B cell (primary cell): ENCODE results near the gene PRRC1. TPM values are rescaled to one million over a fixed set of nuclear protein-coding genes. Genes with fewer than 3 reads are reported as not detected.

Experiments
- ATAC-seq: fragments of 200-7000 bp; cut with Tn5 transposase; one replicate; pipeline ENCODE4 v1.10.0; 2021; ENCODE audit warnings: low read depth, mild to moderate bottlenecking, moderate number of reproducible peaks, moderate library complexity
- CTCF ChIA-PET: fragments of 350-600 bp; sonication (Branson Sonifier 250); formaldehyde crosslinking; loops from one replicate; lab custom pipeline; 2021; ENCODE audit warnings: antibody characterized with exemption, inconsistent platforms; lab: Charles Lee
- POLR2A ChIA-PET: fragments of 350-600 bp; sonication (Branson Sonifier 250); formaldehyde crosslinking; loops from one replicate; lab custom pipeline; 2021; ENCODE audit warnings: antibody characterized with exemption; lab: Charles Lee
- DNase-seq: peaks from one replicate; pipeline ENCODE4 v3.0.0; 2013
- H2AFZ ChIP-seq: 2 replicates; pipeline ENCODE4 v1.6.1; 2012; ENCODE audit warnings: mild to moderate bottlenecking, low read depth, low read length; ENCODE audit not compliant: insufficient read depth, poor library complexity, severe bottlenecking
- H3K27ac ChIP-seq, 2 donors: 1 replicate in 1 of 2; 2 replicates in 1 of 2; pipeline ENCODE4 v1.5.1; 2012 to 2013; ENCODE audit warnings: low read length in 2 of 2, mild to moderate bottlenecking in 2 of 2, moderate library complexity in 1 of 2
- H3K27me3 ChIP-seq, 4 experiments: fragments of 200-600 bp in 1 of 4; sonication (generic) in 1 of 4; replicated peaks in 1 of 4; 1 replicate in 2 of 4; 2 replicates in 2 of 4; pipeline versions ENCODE4 v1.6.1 to v1.7.0; 2013 to 2016; ENCODE audit warnings: low read length in 3 of 4, mild to moderate bottlenecking in 2 of 4, mixed read lengths in 1 of 4, moderate library complexity in 1 of 4; ENCODE audit not compliant: insufficient read depth in 4 of 4, control insufficient read depth in 3 of 4; ENCODE audit errors: control extremely low read depth in 1 of 4
- H3K36me3 ChIP-seq, 2 experiments: replicated peaks in 1 of 2; 1 replicate in 1 of 2; 2 replicates in 1 of 2; pipeline versions ENCODE4 v1.6.1 to v1.7.1; 2013; ENCODE audit warnings: low read length in 1 of 2; ENCODE audit not compliant: insufficient read depth in 2 of 2, control insufficient read depth in 1 of 2; ENCODE audit errors: control extremely low read depth in 1 of 2, extremely low read depth in 1 of 2
- H3K4me1 ChIP-seq, 2 donors: fragments of 200-600 bp in 1 of 2; sonication (generic) in 1 of 2; 1 replicate in 1 of 2; 2 replicates in 1 of 2; pipeline versions ENCODE4 v1.5.1 to v1.6.1; 2013 to 2017; ENCODE audit warnings: low read length in 2 of 2; ENCODE audit not compliant: control insufficient read depth in 2 of 2, insufficient read depth in 2 of 2
- H3K4me2 ChIP-seq: replicated peaks from 2 replicates; pipeline ENCODE3; 2012; ENCODE audit warnings: mild to moderate bottlenecking, low read depth, low read length; ENCODE audit not compliant: poor library complexity, severe bottlenecking
- H3K4me3 ChIP-seq, 5 experiments: fragments of 200-600 bp in 1 of 5; sonication (generic) in 1 of 5; 1 replicate in 3 of 5; 2 replicates in 2 of 5; pipeline versions ENCODE4 v1.5.1 to v1.7.0; 2011 to 2016; ENCODE audit warnings: low read length in 4 of 5, mild to moderate bottlenecking in 4 of 5, low read depth in 2 of 5, control low read depth in 1 of 5, moderate library complexity in 1 of 5; ENCODE audit not compliant: insufficient read depth in 1 of 5; ENCODE audit errors: control extremely low read depth in 1 of 5, extremely low read depth in 1 of 5
- H3K79me2 ChIP-seq: fragments of 200-600 bp; sonication (generic); one replicate; pipeline ENCODE4 v1.6.0; 2016; ENCODE audit warnings: low read length; ENCODE audit not compliant: control insufficient read depth, insufficient read depth
- H3K9ac ChIP-seq: fragments of 200-600 bp; sonication (generic); 2 replicates; pipeline ENCODE4 v1.6.1; 2017; ENCODE audit warnings: mild to moderate bottlenecking, low read length, moderate library complexity
- H3K9me3 ChIP-seq, 3 donors: one replicate each; pipeline versions ENCODE4 v1.6.1 to v1.7.1; 2013; ENCODE audit warnings: low read length in 2 of 3; ENCODE audit not compliant: control insufficient read depth in 2 of 3, insufficient read depth in 1 of 3; ENCODE audit errors: control extremely low read depth in 1 of 3
- H4K20me1 ChIP-seq: 2 replicates; pipeline ENCODE4 v1.6.0; 2012; ENCODE audit warnings: mild to moderate bottlenecking, low read length; ENCODE audit not compliant: insufficient read depth, control insufficient read depth, poor library complexity, severe bottlenecking
- H3K27ac Mint-ChIP-seq: one replicate; pipeline ENCODE4 v1.8.0; 2021; ENCODE audit warnings: mixed read lengths
- H3K27me3 Mint-ChIP-seq: one replicate; pipeline ENCODE4 v1.8.0; 2021; ENCODE audit warnings: mixed read lengths
- H3K4me1 Mint-ChIP-seq: one replicate; pipeline ENCODE4 v1.8.0; 2021; ENCODE audit warnings: mixed read lengths
- H3K4me3 Mint-ChIP-seq: one replicate; pipeline ENCODE4 v1.8.0; 2021; ENCODE audit warnings: mixed read lengths
- H3K9me3 Mint-ChIP-seq: one replicate; pipeline ENCODE4 v1.8.0; 2022; ENCODE audit warnings: mixed read lengths; ENCODE audit not compliant: insufficient read depth
- EZH2 ChIP-seq: IDR thresholded peaks from 2 replicates; pipeline ENCODE4 v1.6.1; 2012; ENCODE audit warnings: borderline replicate concordance, low read depth, mild to moderate bottlenecking, moderate library complexity, low read length; ENCODE audit not compliant: insufficient read depth, poor library complexity, severe bottlenecking
- WGBS: methylation state at CpG from one replicate; pipeline ENCODE4 v1.1.5; 2013; ENCODE audit warnings: missing lambda C conversion rate; ENCODE audit not compliant: insufficient coverage; 5-methylcytosine and 5-hydroxymethylcytosine counted together
- intact Hi-C: fragments of 100-400 bp; cut with micrococcal nuclease; formaldehyde crosslinking; loops from one replicate; pipeline ENCODE4 v1.10.0; 2022
- polyA plus RNA-seq: library from polyadenylated mRNA; depleted of rRNA; stranded (reverse); fragments of >200 nt; gene quantifications from 2 replicates; pipeline ENCODE4 v1.2.3, GENCODE V29; 2012
- total RNA-seq, 2 donors: library from RNA; stranded (reverse); fragments of 120-200 nt in 1 of 2; gene quantifications; 1 replicate in 1 of 2; 2 replicates in 1 of 2; pipeline versions ENCODE4 v1.2.3 to v1.2.4, GENCODE V29; 2013 to 2022
- TF ChIP-seq, protein P1 (sequence below): fragments of 200-600 bp; IDR thresholded peaks from one replicate; pipeline ENCODE4 v1.8.0; 2022; ENCODE audit warnings: antibody characterized with exemption, mild to moderate bottlenecking

The PRRC1 gene
- total and polyA plus RNA-seq, 2 donors (not counting 1 experiment from before 2014, with no cell fraction given), result 9.7 to 35.5 TPM

DNA sequence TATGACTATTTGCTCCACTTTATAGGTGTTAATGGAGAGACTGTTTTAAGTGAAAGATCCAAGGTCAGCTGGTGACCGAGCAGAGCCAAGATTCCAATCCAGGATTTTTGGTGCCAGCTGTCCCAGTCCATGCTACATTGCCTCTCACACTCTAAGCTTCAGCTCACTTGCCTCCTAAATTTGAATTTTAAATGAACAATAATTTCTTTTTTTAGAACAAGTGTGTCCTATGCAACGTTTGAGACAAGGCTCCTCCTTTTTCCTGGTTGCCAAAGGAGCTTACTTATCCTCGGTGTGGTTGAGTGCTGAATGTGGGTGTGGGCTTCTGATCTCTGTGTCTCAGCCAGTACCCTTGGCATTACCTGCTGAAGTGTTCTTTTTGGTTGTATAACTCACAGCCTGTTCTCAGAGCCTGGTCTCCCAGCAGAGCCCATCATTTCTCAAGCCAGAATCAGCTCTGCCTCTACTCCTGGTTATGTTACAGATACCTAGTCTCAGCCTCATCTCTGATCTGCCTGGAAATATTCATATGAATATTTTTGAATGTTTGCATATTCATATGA lies 4.0 kb upstream of the PRRC1 start:
- DNase-seq, result no peak
- intact Hi-C loops, result no loop called here

DNA sequence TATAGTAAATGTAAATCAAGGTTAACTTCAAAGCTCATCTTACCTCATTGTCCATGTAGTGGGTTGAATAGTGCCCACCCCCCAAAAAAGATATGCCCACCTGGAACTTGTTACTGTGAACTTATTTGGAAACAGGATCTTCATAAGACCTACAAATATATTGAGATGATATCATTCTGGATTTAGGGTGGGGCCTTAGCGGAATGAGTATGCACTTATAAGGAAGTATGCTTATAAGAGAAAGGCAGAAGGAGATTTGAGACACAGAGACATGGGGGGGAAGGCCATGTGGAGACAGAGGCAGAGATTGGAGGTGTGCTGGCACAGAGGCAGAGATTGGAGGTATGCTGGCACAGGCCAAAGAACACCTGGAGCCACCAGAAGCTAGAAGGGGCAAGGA lies 2.6 kb upstream of the PRRC1 start:
- no CpG with 5 or more reads among the region's 1 CpG for WGBS
- Histone ChIP-seq H3K27me3 (peaks cover 0 to 9% (median 5%) of the 10 kb centered on the region in 4 experiments), H3K4me2 (no peak overlapping the region), H3K4me3 (no peak overlapping the region), H3K79me2 (peaks cover 27% of the 10 kb centered on the region), H4K20me1 (peaks cover 9% of the 10 kb centered on the region), H2AFZ (no peak overlapping the region), H3K9ac (no peak overlapping the region), H3K27ac (no peak overlapping the region), H3K9me3 (no peaks in the 10 kb centered on the region), H3K36me3 (no peaks in the 10 kb centered on the region), H3K4me1 (peaks cover 12% of the 10 kb centered on the region in 2 donors)
- H3K4me3 Mint-ChIP-seq, result no peak overlapping the region
- DNase-seq (no peak), ATAC-seq (no peak)
- H3K27ac Mint-ChIP-seq, result no peak overlapping the region
- intact Hi-C loops, result loop anchor here (5.0 kb wide), 2 partner anchors 738 to 1577 kb away; partner anchors contain the start of genes ISOC1 and LMNB1
- TF ChIP-seq EZH2, result no peak
- TF ChIP-seq, protein P1, sequence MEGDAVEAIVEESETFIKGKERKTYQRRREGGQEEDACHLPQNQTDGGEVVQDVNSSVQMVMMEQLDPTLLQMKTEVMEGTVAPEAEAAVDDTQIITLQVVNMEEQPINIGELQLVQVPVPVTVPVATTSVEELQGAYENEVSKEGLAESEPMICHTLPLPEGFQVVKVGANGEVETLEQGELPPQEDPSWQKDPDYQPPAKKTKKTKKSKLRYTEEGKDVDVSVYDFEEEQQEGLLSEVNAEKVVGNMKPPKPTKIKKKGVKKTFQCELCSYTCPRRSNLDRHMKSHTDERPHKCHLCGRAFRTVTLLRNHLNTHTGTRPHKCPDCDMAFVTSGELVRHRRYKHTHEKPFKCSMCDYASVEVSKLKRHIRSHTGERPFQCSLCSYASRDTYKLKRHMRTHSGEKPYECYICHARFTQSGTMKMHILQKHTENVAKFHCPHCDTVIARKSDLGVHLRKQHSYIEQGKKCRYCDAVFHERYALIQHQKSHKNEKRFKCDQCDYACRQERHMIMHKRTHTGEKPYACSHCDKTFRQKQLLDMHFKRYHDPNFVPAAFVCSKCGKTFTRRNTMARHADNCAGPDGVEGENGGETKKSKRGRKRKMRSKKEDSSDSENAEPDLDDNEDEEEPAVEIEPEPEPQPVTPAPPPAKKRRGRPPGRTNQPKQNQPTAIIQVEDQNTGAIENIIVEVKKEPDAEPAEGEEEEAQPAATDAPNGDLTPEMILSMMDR, result no peak
- H3K27me3 Mint-ChIP-seq, result peaks cover 20% of the 10 kb centered on the region
- ChIA-PET CTCF (interaction anchor here (1.2 kb wide), 1 partner anchor 22 kb away, joined by 4 read pairs; no protein-coding TSS in a partner anchor), POLR2A (no interaction called here)
- H3K9me3 Mint-ChIP-seq, result no peaks in the 10 kb centered on the region
- peaks cover 18% of the 10 kb centered on the region for H3K4me1 Mint-ChIP-seq

More for the DNA sequence above, 4.0 kb upstream of the PRRC1 start:
- Mint-ChIP-seq H3K27ac (no peak overlapping the region), H3K9me3 (no peaks in the 10 kb centered on the region), H3K27me3 (peaks cover 23% of the 10 kb centered on the region), H3K4me3 (no peak overlapping the region), H3K4me1 (peaks cover 7% of the 10 kb centered on the region)
- no peak overlapping the region for H2AFZ ChIP-seq
- H3K79me2 ChIP-seq, result peaks cover 13% of the 10 kb centered on the region
- peaks cover 0 to 9% (median 5%) of the 10 kb centered on the region in 4 experiments for H3K27me3 ChIP-seq
- ATAC-seq, result no peak
- no peak overlapping the region for H3K4me3 ChIP-seq
- ChIA-PET CTCF (interaction anchor here (1.3 kb wide), 1 partner anchor 21 kb away, joined by 5 read pairs; no protein-coding TSS in a partner anchor), POLR2A (no interaction called here)
- peaks cover 6 to 9% of the 10 kb centered on the region in 2 donors for H3K4me1 ChIP-seq
- H3K4me2 ChIP-seq, result no peak overlapping the region
- no peak for TF ChIP-seq EZH2
- TF ChIP-seq, protein P1, result no peak
- no peak overlapping the region for H3K27ac ChIP-seq
- peaks cover 1% of the 10 kb centered on the region for H4K20me1 ChIP-seq
- WGBS, result 14% methylated on average over 1 of the region's 3 CpGs
- no peaks in the 10 kb centered on the region for H3K36me3 ChIP-seq
- H3K9ac ChIP-seq, result no peak overlapping the region
- H3K9me3 ChIP-seq, result no peaks in the 10 kb centered on the region
